Left lung (tissue), 14 donors: ENCODE data around the gene ICA1. TPM values are rescaled to one million over a fixed set of nuclear protein-coding genes. Genes with fewer than 3 reads are reported as not detected.
A peak's percentile ranks its signal among the peaks of the same experiment; 100 is the strongest.

ENCODE experiments used
- ATAC-seq: fragments of 200-7000 bp; cut with Tn5 transposase; one replicate; pipeline ENCODE4 v1.9.1; 2020; ENCODE audit warnings: moderate library complexity
- DNase-seq, 4 donors: peaks; one replicate each; pipeline ENCODE4 v3.0.0-alpha.2; 2013 to 2020
- H3K27ac ChIP-seq, 2 donors: fragments of 200-600 bp; sonication (generic) in 1 of 2; one replicate each; pipeline versions ENCODE4 v1.5.0 to v1.8.0; 2020 to 2021
- H3K27me3 ChIP-seq, 2 donors: fragments of 200-600 bp; sonication (generic) in 1 of 2; one replicate each; pipeline versions ENCODE4 v1.5.0 to v1.8.0; 2020 to 2021
- H3K36me3 ChIP-seq, 2 donors: fragments of 200-600 bp; sonication (generic) in 1 of 2; one replicate each; pipeline versions ENCODE4 v1.5.0 to v1.8.0; 2020 to 2021
- H3K4me1 ChIP-seq, 2 donors: fragments of 200-600 bp; one replicate each; pipeline ENCODE4 v1.8.0; 2021
- H3K4me3 ChIP-seq, 2 donors: fragments of 200-600 bp; sonication (generic) in 1 of 2; one replicate each; pipeline versions ENCODE4 v1.5.0 to v1.8.0; 2020 to 2021; ENCODE audit warnings: mild to moderate bottlenecking in 1 of 2
- H3K9me3 ChIP-seq, 2 donors: fragments of 200-600 bp; sonication (generic) in 1 of 2; one replicate each; pipeline versions ENCODE4 v1.5.0 to v1.8.0; 2020 to 2021
- intact Hi-C, 2 donors: fragments of 100-400 bp; cut with DNase I; formaldehyde crosslinking; loops; one replicate each; pipeline versions ENCODE4 v1.11.2 to v1.14.2; 2022
- long read RNA-seq, 12 donors: library from polyadenylated mRNA in 2 of 12; unstranded in 2 of 12; transcript quantifications; one replicate each; pipeline ENCODE4 v2.0.0 and lab custom pipeline, GENCODE V29; 2019 to 2026
- polyA plus RNA-seq, 6 donors: library from polyadenylated mRNA; unstranded; fragments of 120-200 nt; gene quantifications; one replicate each; pipeline ENCODE4 v1.2.1, GENCODE V29; 2013; ENCODE audit not compliant: insufficient read length in 6 of 6
- total RNA-seq, 2 donors: library from RNA; stranded (reverse); fragmentation: NEBNext Ultra II Directional; extraction: Animal tissue kit (Norgen Biotek cat#: 25700); gene quantifications; one replicate each; pipeline ENCODE4 v1.2.1, GENCODE V29; 2021
- TF ChIP-seq, protein P1 (sequence below), 2 donors: fragments of 200-600 bp; sonication (generic) in 1 of 2; IDR thresholded peaks; one replicate each; pipeline versions ENCODE4 v1.5.0 to v1.8.0; 2021; ENCODE audit warnings: antibody characterized with exemption in 2 of 2
- donor health status: DM: no; HTN: yes; CAD: no.
- donor health status: DM: no; HTN: no; CAD: no.

ICA1 gene
- 10 to 100 TPM; 22.4 to 32.6 TPM for total RNA-seq
- polyA plus RNA-seq: 10 to 100 TPM; 36.7 to 53.3 (median 41.5) TPM
- long read RNA-seq, donor 1, partial matches to known transcripts: 9 of 10 reads
- long read RNA-seq, donor 1, other reads (novel, unspliced or antisense): 0 of 10 reads
- long read RNA-seq, donor 2, partial matches to known transcripts: 0 of 3 reads
- long read RNA-seq, donor 2, other reads (novel, unspliced or antisense): 0 of 3 reads
- long read RNA-seq, donor 3, partial matches to known transcripts: 0 of 9 reads
- long read RNA-seq, donor 3, other reads (novel, unspliced or antisense): 6 of 9 reads
- long read RNA-seq, donor 4, partial matches to known transcripts: 9 of 14 reads
- long read RNA-seq, donor 4, other reads (novel, unspliced or antisense): 3 of 14 reads
- long read RNA-seq, donor 5, partial matches to known transcripts: 5 of 8 reads
- long read RNA-seq, donor 5, other reads (novel, unspliced or antisense): 0 of 8 reads
- long read RNA-seq, donor 6, partial matches to known transcripts: 0 of 12 reads
- long read RNA-seq, donor 6, other reads (novel, unspliced or antisense): 5 of 12 reads
- long read RNA-seq, donor 7: 0 reads
- long read RNA-seq, donor 8, partial matches to known transcripts: 0 of 9 reads
- long read RNA-seq, donor 8, other reads (novel, unspliced or antisense): 5 of 9 reads
- long read RNA-seq, donor 9: 0 reads
- long read RNA-seq, donor 10, transcript ICA1-206 (14 exons, 2,458 nt): major isoform, 6 of 25 reads
- long read RNA-seq, donor 10, partial matches to known transcripts: 11 of 25 reads
- long read RNA-seq, donor 10, other reads (novel, unspliced or antisense): 4 of 25 reads
- long read RNA-seq, donor 11: 0 reads
- long read RNA-seq, donor 12, partial matches to known transcripts: 0 of 8 reads
- long read RNA-seq, donor 12, other reads (novel, unspliced or antisense): 8 of 8 reads

GRCh38 chr7:8261711-8262695 lies at the start of gene ICA1:
Gene ICA1, minus strand, starts transcription at chr7:8262167. Its CDS starts 26,241 bp downstream, at chr7:8235926.
- peaks cover 0 to 17% of the 10 kb centered on the region in 2 donors for H3K27me3 ChIP-seq
- H3K36me3 ChIP-seq: no peaks in the 10 kb centered on the region
- H3K27ac ChIP-seq: peak within 1 kb of the TSS; percentile 89 to 90
- H3K9me3 ChIP-seq: no peaks in the 10 kb centered on the region
- ATAC-seq: peak; percentile 88
- H3K4me3 ChIP-seq: peak within 1 kb of the TSS; percentile 56 to 80
- peaks cover 0 to 11% of the 10 kb centered on the region in 2 donors for H3K4me1 ChIP-seq
- peak; percentile 37 to 94 (median 70) for DNase-seq
- TF ChIP-seq, protein P1, sequence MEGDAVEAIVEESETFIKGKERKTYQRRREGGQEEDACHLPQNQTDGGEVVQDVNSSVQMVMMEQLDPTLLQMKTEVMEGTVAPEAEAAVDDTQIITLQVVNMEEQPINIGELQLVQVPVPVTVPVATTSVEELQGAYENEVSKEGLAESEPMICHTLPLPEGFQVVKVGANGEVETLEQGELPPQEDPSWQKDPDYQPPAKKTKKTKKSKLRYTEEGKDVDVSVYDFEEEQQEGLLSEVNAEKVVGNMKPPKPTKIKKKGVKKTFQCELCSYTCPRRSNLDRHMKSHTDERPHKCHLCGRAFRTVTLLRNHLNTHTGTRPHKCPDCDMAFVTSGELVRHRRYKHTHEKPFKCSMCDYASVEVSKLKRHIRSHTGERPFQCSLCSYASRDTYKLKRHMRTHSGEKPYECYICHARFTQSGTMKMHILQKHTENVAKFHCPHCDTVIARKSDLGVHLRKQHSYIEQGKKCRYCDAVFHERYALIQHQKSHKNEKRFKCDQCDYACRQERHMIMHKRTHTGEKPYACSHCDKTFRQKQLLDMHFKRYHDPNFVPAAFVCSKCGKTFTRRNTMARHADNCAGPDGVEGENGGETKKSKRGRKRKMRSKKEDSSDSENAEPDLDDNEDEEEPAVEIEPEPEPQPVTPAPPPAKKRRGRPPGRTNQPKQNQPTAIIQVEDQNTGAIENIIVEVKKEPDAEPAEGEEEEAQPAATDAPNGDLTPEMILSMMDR (IDR thresholded peaks at IDR 0.05): no peak
- intact Hi-C loops: no loop called here

DNA sequence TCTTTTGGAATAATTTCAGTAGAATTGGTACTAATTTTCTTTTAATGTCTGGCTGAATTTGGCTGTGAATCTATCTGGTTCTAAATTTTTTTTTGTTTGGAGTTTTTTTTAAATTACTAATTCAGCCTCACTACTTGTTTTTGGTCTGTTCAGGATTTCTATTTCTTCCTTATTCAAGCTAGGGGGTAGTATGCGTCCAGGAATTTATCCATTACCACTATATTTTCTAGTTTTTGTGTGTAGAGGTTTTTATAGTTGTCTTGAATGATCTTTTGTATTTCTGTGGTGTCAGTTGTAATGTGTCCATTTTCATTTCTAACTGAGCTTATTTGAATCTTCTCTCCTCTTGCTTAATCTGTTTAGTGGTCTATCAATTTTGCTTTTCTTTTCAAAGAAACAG lies 48.9 kb upstream of the ICA1 start:
- H3K27me3 ChIP-seq: no peaks in the 10 kb centered on the region
- H3K27ac ChIP-seq: no peak overlapping the region
- no peaks in the 10 kb centered on the region for H3K4me1 ChIP-seq
- peaks cover 0 to 16% of the 10 kb centered on the region in 2 donors for H3K9me3 ChIP-seq
- DNase-seq: no peak
- ATAC-seq: no peak
- no peak overlapping the region for H3K4me3 ChIP-seq
- TF ChIP-seq, protein P1 (IDR thresholded peaks at IDR 0.05): no peak
- H3K36me3 ChIP-seq: no peaks in the 10 kb centered on the region
- intact Hi-C loops: no loop called here

DNA sequence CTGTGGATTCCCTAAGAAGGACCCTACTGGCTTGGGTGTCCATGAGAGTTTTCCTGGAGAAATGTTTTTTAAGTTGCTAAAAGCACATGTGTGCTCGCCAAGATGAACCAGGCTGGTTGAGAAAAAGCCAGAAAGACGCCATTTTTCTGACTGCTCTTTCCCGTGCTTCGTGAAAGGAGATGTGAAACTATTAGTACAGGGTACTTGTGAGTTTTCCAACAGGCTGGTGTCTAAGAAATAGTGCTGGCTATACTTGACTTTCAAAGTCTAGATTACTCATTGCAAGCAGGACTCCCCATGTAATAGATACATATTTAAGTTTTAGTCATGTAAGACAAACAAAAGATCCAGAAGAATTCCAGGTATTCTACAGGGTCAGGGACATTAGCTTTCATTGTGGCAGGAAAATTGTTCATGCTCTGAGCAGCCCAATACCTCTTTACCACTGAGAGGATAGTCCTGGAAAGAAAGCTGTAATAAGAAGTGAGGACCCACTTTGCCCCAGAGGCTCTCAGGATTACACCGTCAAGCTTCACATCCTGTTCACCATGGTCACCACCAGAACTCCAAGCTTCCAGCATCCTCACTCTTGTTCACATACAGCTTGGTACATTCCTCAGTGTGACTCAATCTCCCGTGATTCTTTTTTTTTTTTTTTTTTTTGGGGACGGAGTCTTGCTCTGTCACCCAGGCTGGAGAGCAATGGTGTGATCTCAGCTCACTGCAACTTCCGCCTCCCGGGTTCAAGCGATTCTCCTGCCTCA lies 43.8 kb upstream of the ICA1 start:
- TF ChIP-seq, protein P1 (IDR thresholded peaks at IDR 0.05): no peak
- H3K9me3 ChIP-seq: no peaks in the 10 kb centered on the region
- no peaks in the 10 kb centered on the region for H3K27me3 ChIP-seq
- no peaks in the 10 kb centered on the region for H3K4me1 ChIP-seq
- DNase-seq: no peak
- intact Hi-C loops: no loop called here
- no peaks in the 10 kb centered on the region for H3K36me3 ChIP-seq
- no peak overlapping the region for H3K27ac ChIP-seq
- no peak overlapping the region for H3K4me3 ChIP-seq
- ATAC-seq: no peak

- TF ChIP-seq, protein P1 (IDR thresholded peaks at IDR 0.05): no peak
Observed at GRCh38 chr7:8305104-8305503, 43.1 kb upstream of the ICA1 start.

More at GRCh38 chr7:8305104-8305503, 43.1 kb upstream of the ICA1 start:
- no peak overlapping the region for H3K4me3 ChIP-seq
- H3K27me3 ChIP-seq: no peaks in the 10 kb centered on the region
- no peak for ATAC-seq
- no peaks in the 10 kb centered on the region for H3K36me3 ChIP-seq
- no peaks in the 10 kb centered on the region for H3K4me1 ChIP-seq
- intact Hi-C loops: no loop called here
- no peak for DNase-seq
- H3K9me3 ChIP-seq: no peaks in the 10 kb centered on the region
- H3K27ac ChIP-seq: no peak overlapping the region
